TTC549 (cell line): ENCODE measurements around the gene PHLPP1.

Experiments used
- FAIRE-seq: peaks from 2 replicates; lab custom pipeline; 2012; peaks lifted over from hg19 to GRCh38; lab: Jason Lieb, UNC

The PHLPP1 gene

DNA sequence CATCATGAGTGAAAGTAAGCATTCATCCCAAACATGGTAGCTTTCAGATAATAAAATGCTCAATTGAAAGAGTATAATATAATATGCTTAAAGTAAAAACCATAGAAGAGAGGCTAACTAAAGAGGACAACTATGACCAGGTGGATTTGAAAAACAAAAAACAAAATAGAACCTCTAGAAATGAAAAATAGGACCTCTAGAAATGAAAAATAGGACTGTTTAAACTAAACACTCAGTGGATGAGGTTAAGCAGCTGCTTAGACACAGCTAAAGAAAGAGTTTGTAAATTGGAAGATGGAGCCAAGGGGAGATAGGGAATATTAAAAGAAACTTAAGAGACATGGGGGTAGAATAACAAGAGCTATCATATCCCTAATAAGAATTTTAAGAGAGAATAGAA is 302.6 kb downstream of the PHLPP1 start:
- no peak for FAIRE-seq

DNA sequence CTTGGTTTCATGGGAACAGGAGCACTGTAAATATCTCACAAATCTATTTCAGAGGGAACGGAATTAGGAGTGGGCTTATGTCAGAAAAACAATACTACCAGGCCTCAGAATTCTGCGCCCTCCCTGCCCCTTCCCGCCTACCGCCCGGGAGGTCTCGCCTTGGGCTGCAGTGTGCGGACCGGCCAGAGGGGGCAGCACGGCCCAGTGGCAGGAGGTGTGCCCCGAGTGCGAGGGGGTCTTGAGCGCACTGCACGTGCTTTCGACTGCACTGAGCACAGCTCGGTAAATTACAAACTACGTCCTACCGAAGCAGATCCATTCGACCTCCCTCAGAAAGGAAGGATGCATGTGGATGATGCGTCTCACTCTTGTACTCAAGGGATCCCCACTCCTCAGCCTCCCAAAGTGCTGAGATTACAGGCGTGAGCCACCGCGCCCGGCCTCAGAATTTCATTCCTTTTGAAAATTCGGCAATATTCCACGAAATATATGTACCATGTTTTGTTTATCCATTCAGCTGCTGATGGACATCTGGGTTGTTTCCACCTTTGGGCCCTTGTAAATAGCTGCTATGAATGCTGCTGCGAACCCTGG is 307.2 kb downstream of the PHLPP1 start:
- FAIRE-seq, result no peak

DNA sequence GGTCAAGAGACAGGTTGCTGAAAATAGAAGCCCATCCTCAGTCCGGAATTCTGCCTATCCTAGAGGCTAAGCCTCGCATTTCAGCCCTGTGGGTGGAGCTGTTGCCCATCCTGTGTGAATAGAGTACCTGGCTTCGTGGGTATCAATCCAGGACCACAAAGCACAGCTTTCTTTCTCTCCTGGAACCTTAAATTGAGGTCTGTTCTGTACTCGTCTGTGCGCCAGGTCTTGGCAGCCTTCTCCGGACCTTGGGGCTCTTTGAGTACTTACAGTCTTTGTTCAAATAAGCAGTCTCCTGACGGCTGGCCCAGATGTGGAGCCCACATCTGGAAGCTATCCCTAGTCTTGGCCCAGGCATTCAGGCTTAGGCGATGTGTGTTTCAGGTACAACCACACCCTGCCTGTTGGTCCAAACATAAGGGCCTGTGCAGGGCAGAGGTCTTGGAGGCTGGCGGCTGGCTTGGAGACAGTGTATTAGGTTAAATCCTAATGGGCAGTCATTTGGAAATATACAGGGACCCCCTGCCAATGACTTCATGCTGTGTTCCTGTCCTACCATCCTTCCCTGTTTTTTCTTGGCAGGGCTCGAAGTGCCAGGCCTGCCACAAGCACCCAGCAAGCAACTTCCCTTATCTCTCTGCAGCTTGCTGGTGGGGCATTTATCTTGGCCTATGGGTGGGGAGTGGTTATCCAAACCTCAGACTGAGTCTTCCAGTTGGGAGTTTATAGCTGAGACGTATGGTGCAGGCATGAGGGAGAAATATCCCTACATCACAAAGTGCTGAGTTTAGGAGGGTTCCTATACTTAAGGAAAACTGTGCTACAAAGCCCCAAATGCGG is 310.1 kb downstream of the PHLPP1 start:
- FAIRE-seq, result no peak

DNA sequence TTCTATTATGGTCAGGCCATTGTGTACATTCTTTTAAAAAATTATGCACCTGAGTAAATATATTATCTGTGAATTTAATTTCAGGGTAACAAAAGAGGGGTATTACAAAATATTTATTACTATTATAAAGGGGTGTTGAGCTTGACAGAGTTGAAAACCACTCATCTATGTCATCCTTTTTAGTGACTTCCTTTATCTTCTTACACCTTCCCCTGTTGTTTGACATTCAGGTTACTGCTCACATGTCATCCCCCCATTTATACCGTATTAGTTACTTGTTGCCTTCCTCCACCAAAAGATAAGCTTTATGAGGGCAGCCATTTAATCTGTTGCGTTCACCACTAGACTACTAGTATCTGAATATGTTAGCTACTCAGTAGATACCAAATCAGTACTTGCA is 313.0 kb downstream of the PHLPP1 start:
- no peak for FAIRE-seq
